Measurements from ENCODE around the gene CACNA1G.

DNA sequence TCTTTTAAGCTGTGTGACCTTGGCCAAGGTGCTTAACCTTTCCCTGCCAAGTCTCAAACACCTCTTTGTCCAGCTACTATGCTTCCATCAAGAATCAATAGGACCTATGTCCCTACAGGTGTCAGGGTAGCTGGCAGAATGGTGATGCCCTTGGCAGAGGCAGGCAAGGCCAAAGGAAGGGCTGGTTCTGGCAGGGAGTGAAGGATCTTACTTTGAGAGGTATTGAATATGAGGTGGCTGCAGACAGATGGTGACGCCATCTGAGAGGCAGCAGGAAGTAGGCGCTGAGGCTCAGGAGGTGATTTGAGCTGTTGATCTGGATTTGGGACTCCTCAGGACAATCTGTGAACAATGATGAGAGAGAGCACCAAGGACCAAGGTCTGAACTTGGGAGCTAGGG lies 86.7 kb downstream of the CACNA1G start:
- TF ChIP-seq EZH2 (IDR thresholded peaks at IDR 0.05; ENCODE audit: insufficient read depth, poor library complexity, severe bottlenecking) = no peak
- no peak for TF ChIP-seq EZH2phosphoT487 (IDR thresholded peaks at IDR 0.05; ENCODE audit: insufficient read depth, low read depth)
